Fibroblast of skin of abdomen (primary cell): ENCODE data around the gene CDK6. TPM values are rescaled to one million over a fixed set of nuclear protein-coding genes. Genes with fewer than 3 reads are reported as not detected.
"Not testable (repeated sequence)": the region's sequence is repeated elsewhere in the genome, so short reads cannot be mapped to it uniquely, and the experiment has no call there.

ENCODE experiments used
- DNase-seq: peaks from one replicate; pipeline ENCODE4 v3.0.0-alpha.2; 2013
- polyA plus RNA-seq, 2 experiments: library from polyadenylated mRNA; unstranded; fragments of 120-200 nt; gene quantifications; one replicate each; pipeline ENCODE4 v1.2.1, GENCODE V29; 2013; ENCODE audit not compliant: insufficient read length in 2 of 2

The CDK6 gene
- 29.8 TPM for polyA plus RNA-seq (2013, experiment 1 of 2; ENCODE audit: insufficient read length)
- 27.0 TPM for polyA plus RNA-seq (2013, experiment 2 of 2; ENCODE audit: insufficient read length)

DNA sequence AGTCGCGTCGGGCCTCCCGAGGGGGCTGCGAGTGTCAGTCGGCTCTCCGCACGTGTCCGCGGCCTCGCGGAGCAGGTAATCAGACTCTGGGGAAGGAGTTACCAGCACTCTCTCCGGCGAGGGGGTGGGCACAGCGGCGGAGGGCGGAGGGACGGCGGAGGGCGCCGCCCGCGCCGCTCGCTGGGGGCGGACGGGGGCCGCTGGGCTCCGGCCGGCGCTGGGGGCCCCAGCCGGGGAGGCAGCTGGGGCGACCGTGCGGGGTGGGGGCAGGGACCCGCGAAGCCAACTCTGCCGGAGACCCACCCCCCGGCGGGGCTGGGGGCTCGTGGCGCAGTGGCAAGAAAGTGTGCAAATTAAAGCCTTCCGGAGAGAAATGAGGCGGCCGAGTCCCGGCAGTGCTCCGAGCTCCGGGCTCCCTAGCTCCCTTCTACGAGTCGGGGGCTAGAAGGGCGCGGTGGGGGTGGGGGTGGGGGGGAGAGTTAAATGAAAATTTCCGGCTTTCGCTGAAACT, at the start of gene CDK6:
TSS of gene CDK6 (minus strand) at position 85 of the 511 bp plus-strand sequence. CDS start 3,250 bp downstream, outside the sequence.
- peak; percentile 72 for DNase-seq

DNA sequence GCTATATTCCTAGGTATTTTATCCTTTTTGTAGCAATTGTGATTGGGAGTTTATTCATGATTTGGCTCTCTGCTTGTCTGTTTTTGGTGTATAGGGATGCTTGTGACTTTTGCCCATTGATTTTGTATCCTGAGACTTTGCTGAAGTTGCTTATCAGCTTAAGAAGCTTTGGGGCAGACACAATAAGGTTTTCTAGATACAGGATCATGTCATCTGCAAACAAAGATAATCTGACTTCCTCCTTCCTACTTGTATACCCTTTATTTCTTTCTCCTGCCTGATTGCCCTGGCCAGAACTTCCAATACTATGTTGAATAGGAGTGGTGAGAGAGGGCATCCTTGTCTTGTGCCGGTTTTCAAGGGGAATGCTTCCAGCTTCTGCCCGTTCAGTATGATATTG, 49.7 kb upstream of the CDK6 start:
- not testable (repeated sequence) for DNase-seq

DNA sequence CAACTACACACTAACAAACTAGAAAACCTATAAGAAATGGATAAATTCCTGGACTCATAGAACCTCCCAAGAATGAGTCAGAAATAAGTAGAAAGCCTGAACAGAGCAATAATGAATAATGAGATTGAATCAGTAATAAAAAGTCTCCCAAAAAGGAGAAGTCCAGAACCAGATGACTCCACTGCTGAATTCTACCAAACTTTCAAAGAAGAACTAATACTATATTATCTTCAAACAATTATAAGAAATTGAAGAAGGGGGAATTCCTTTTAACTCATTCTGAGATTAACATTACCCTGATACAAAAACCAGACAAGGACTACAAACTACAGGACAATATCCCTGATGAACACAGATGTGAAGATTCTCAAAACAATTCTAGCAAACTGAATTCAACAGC, 47.8 kb upstream of the CDK6 start:
- no peak for DNase-seq

DNA sequence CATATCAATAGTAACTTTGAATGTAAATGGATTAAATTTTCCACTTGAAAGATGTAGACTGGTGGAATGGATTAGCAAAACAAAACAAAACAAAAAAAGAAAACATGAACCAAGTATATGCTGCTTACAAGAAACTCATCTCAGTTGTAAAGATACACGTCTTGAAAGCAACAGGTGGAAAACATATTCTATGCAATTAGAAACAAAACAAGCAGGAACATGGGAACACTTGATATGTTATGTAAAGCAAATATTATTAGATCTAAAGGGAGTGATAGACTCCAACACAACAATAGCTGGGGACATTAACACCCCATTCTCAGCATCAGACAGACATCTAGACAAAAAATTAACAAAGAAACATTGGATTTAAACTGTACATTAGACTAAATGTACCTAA, 46.4 kb upstream of the CDK6 start:
- no peak for DNase-seq

DNA sequence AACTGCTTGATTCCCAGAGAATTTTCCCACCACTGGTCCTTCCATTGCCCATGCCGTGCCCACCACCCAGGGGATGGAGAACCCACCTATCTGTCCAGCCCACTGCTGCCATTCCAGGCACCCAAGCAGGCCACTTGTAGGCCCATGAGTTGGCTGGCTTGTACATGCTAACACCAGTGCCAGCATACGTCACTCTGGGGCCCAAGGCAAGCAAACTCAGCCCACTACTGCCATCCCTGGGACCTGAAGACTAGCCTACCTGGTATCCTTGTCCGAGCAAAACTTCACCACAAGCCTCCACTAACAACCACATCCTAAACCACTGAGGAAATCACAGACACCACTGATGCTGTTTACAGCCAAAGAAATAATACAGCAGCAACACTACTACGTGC, 44.7 kb upstream of the CDK6 start:
- DNase-seq: no peak

DNA sequence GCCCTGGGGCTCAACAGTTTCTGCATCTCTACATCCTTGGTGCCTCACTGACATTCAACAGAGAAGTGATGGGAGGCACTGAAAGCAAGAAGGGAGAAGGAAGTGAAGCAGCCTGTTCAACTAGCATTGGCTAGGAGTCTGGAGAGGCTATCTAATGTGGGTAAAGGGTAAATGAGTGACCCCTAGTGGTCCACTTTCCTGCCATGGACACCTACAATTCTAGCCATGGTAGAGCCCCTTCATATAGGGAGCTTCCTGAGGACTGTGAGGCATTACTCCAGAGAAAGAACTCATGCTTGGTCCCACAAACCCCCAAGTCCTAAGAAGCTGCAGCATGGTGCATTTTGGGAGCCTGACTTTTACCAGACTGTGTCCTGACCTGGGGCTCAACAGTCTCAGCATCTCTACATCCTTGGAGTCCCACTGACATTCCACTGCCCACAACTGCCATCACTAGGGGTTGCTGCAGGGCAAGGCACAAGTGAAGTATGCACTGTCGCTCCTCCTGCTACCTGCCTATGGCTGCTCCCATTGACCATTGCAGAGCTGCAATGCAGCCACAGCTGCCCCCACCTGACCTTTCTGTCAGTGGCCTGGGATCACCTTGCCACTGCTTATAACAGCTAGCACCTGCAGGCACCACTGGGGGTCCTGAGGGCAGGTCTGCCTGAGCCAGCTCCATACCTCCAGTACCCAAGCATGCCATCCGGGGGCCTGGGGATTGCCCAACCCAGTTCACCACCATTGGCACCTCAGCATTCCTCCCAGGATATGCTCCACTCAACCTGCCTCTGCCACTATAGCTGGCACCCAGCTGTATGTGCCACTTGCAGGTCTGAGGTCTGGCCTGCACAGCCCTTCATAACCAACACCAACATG, 44.1 kb upstream of the CDK6 start:
- DNase-seq: no peak

DNA sequence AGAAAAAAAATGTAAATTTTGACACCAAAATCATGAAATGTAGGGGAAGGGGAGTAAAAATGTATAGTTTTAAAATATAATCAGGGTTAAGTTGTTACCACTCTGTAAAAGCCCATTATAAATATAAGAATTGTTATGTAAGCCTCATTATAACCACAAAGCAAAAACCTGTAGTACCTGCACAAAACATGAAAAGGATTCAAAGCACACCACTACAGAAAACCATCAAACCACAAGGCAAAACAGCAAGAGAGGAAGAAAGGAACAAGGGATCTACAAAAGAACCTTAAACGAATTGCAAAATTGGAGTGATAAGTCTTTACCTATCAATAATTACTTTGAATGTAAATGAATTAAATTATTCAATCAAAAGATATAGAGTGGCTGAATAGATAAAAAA, 41.0 kb upstream of the CDK6 start:
- DNase-seq: no peak

DNA sequence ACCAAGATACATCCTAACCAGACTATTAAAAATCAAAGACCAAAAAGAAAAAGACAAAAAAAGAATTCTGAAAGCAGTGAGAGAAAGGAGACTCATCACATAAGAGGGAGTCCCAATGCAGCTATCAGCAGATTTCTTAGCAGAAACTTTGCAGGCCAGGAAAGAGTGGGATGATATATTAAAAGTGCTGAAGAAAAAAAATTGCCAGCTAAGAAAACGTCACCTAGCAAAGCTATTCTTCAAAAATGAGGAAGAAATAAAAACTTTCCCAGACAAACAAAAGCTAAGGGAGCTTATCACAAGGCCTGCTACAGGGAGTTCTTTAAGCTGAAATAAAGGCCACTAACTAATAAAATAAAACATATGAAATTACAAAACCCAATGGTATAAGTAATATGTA, 40.5 kb upstream of the CDK6 start:
- no peak for DNase-seq

DNA sequence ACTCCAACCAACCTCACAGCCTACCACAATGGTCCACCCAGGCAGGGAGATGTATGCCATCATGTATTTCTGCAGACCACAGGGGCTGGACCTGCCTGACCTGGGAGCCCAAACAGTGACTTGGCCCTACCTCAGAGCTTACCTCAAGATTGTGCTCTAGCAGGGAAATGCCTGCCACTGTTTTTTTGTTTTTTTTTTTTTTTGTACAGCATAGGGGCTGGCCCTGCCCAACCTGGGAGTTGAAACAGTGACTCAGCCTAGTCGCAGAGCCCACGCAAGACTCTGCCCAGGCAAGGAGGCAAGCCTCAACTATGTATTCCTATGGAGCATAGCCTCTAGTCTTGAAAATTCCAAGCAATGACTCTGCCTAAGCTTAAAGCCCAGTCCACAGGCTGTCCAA, 39.3 kb upstream of the CDK6 start:
- no peak for DNase-seq

DNA sequence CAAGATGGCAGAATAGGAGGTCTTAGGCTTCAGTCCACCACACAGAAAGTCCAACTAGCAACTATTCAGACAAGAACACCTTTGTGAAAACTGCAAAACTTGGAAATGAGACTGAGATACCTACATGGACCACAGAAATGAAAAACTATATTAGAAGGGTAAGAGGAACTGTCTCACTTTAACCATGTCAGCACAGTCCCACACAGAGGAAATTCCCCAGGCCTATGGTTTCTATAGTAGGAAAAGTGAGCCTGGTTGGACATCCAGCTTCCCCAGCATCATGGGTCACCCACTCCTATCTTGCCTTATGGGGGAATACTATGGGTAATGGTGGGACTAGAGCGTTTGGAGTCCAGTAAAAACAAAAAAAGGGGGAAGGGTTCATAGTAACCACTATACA, 38.8 kb upstream of the CDK6 start:
- no peak for DNase-seq

DNA sequence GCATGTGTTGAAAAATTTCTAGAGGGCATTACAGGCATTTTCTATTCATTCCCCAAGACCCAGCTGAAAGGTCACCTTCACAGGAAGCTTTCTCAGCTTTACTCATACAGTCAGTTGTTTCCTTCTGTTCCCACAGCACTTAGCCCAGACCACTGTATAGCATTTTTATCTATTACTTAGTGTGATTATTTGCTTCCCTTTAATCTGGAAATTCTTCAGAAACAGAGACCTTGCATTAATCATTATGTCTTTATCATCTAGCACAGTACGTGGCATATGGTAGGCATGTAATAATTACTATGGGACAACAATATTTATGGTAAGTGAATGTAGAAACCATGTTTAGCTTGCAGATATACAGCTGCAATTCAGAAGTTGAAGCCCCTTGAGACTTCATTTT, 38.2 kb upstream of the CDK6 start:
- no peak for DNase-seq

DNA sequence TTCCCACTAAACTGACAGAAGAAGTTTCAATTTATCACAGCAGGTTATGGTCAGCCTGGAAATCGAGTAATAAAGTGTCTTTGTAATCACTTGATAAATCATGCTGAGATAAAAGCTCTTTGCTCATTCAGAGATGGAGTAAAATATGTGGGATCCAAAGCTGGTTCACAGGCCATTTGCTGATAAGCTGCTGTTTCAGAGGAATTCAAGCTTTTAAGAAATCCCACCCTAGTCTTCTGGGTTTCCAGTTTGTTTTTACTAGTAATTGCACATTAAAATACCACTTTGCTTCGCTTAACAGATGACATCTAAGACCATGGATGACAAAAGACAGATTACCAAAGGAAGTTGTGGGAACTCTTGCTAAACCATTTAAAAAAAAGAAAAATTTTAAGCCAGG, 37.4 kb upstream of the CDK6 start:
- DNase-seq: no peak

DNA sequence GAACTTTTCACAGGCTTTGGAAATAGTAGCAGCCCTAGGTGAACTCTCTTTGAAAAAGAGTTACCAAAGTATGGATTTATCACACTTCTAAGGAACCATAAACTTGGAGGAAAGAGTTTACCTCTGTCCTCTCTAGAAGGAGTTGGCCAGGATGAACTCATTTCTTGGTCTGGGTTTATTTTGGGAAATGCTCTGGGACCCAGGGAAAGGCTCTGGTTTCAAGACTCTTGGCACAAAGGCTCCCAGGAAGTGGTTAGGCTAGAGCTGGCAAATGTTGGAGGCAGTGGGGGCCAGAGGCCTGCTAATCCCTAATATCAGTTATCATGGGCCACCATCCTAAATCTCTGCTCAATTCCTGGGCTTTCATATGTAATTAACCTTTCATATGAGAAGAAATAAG, 36.3 kb upstream of the CDK6 start:
- DNase-seq: no peak

DNA sequence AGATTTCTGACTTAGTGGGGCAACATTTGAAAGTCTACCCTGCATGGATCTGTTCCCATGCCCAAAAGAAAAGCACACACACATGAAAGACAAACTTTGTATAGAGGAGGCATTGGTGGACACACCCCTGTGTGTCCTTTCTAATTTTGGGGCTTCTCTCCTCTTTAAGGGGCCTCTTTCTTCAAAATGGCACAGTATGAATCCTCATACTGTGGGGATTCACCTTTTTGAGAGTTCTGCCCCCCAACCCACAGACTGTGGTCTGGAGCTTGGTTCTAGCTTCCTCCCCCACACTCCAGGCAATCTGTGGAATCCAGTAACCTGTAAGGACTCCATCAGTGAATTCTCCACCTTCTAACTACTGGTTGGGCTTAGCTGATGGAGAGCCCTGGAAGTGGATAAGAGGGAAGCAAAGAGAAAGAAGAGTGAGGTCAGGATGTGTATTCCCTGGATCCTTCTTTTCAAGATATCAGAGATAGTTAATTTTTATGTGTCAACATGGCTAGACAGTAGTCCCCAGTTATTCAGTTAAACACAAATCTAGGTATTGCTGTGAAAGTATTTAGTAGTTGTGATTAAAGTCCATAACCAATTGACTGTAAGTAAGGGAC, 32.4 kb upstream of the CDK6 start:
- no peak for DNase-seq

DNA sequence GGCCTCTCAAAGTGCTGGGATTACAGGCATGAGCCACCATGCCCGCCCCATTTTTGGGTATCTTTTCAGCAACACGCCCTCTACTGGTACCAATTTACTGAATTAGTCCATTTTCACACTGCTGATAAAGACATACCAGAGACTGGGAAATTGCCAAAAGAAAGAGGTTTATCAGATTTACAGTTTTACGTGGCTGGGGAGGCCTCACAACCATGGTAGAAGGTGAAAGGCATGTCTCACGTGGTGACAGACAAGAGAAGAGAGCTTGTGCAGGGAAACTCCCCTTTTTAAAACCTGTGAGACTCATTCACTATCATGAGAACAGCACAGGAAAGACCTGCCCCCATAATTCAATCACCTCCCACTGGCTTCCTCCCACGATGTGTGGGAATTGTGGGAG, 27.8 kb upstream of the CDK6 start:
- not testable (repeated sequence) for DNase-seq

DNA sequence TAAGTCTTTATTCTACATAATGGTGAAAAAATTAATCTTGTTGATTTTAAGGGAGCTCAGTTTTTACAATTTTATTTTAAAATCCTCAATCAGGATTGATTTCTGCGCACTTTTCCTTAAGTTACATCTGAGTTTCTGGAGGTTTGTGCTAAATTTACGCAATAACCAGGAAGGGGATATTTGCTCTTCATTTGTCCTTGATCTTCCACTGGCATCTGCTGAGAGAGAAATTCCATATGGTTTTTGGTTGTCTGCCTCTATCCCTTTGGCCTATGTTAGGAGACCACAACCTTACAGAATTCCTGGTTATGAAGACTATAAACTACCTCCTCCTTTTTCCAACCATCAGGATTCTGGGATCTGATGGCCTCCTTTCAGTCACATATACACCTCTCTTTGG, 20.1 kb upstream of the CDK6 start:
- no peak for DNase-seq

DNA sequence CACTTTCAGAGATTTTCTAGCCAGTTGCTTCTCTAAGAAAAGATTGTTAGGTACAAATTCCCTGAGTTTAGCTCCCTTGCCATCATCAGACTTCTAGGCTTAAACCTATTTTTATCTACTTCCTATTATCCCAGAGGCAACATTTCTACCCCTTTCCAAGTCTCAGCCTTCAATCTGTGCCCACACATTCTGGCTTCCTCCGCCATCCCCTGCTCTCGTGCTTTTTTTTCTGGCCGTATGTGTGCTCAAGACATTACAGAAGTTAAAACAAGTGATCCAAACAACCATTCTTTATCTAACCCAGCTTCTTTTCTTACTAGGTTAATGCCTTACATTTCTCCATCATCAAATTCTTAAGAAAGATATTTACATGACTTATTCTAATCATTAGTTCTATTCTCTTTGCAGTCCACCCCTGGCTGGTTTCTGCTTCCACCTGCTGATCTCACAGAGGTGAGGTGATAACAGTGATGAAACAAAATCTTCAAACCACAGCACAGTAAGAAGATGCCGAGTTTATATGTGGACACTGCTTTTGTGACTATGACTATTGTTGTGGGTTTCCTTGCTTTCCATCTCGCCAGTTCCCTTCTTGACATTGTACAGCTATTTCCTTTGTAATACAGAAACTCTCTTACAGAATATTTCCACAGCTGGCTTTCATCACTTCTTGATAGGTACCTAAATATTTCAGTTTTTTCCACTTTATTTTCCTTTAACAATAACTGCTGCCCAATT, 18.3 kb upstream of the CDK6 start:
- DNase-seq: no peak

DNA sequence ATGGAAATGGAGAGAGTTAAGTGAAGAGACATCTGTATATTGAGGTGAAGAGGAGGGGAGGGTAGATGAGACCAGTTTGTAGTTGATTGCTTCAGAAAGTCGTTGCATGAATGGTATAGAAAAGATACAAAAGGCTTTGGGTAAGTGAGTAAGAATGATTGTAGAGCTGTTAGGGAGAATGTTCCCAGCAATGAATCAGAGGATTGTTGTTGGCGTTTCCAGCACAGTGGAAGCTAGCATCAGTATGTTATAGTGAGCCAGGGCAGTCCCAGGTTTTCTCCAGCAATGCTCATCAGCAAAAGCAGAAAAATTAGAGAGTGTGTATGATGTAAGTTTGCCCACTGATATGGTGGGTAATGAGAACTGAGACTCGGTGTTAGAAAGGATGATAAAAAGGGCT, 15.4 kb upstream of the CDK6 start:
- DNase-seq: peak; percentile 23

DNA sequence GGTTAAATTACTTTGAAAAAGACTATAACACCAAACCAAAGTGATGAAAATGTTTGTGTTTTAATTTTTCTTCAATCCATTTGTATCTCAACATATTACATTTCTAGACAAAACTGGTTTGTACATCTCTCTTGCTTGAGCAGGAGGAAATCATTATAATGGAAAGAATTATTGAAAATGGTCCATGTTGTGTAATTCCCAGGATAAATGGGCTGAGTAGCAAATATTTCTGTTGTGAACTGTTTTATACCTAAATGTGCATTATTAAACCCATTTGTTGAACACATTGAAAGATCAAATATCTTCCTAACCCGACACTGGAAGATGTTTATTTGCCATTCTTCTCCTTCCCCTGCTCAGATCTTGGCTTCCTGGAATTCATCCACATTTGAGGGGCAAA, 14.1 kb upstream of the CDK6 start:
- no peak for DNase-seq

DNA sequence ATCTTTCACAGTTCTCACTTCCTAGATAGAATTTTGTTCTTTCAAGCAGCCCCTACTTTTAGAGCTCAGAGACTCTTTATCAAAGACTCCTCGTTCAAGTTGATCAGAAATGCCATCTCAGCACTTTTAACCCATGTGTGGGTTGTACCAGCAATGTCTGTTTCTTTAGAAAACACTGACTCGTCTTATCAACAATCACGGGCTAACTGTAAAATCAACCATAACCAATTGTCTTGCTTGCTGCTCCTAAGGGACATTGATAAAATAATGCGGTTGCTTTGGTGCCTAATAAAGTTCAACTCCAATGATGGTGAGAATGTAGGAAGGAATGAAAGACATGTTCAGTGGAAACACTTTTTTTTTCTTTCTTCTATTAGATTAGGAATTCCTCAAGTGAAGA, 12.9 kb upstream of the CDK6 start:
- DNase-seq: no peak

DNA sequence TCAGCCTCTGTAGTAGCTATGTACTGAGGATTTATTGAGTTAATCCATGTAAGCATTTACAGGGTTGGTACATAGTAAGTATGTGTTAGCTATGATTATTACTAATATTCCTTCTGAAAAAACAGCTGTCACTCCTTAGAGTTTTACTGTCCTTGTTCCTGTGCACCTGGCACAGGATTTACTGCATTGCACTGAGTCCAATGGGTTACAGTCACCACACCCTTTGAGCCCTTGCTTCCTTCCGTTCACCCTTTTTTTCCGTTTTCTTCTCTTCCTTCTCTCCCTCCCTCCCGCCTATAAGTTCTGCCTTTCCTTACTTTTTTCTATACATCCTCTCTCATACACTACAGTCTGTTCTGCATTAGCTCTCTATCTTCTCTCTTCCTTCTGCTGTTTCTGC, 12.5 kb upstream of the CDK6 start:
- no peak for DNase-seq

DNA sequence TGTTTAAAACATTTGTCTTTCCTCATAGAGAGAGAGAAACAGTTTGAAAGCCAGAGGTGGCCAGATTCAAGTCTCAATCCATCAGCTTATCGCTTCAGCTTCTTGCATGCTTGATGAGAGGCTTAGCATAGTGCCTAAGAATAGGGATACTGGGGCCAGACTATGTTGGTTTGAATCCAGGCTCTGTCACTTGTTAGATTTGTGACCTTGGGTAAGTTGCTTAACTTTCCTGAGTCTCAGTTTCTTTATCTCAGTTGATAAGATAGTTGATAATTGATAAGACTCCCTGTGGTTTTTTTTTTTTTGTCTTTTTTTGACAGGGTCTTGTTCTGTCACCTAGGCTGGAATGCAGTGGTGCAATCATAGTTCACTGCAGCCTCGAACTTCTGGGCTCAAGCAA, 12.1 kb upstream of the CDK6 start:
- no peak for DNase-seq

DNA sequence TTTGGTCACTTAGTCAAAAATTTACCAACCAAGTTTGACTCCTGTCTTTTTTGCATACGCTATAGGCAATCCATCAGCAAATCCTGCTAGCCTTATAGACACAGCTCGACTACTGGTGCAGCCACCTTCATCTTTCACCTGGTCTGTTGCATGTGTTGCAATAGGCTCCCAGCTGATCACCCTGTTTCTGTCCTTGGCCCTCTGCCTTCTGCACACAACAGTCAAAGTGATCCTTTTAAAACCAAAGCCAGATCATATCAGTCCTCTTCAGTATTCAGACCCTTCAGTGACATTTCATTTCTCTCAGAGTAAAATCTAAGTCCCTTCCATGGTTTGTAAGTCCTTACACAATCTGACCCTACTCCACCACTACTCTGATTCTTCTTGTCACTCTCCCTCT, 10.9 kb upstream of the CDK6 start:
- DNase-seq: no peak
